Karpas-422 (cell line): ENCODE measurements around the gene ERBB2. TPM values are rescaled to one million over a fixed set of nuclear protein-coding genes. Genes with fewer than 3 reads are reported as not detected.
"Not testable (repeated sequence)": the region's sequence is repeated elsewhere in the genome, so short reads cannot be mapped to it uniquely, and the experiment has no call there.

Experiments used
- DNase-seq: peaks from one replicate; pipeline ENCODE4 v3.0.0-alpha.2; 2015
- H2AFZ ChIP-seq: fragments of 200-600 bp; sonication (generic); 2 replicates; pipeline ENCODE4 v1.6.1; 2014; ENCODE audit warnings: antibody characterized with exemption, low read length, mixed read lengths
- H3K27ac ChIP-seq: fragments of 200-600 bp; sonication (generic); 2 replicates; pipeline ENCODE4 v1.5.1; 2014; ENCODE audit warnings: mild to moderate bottlenecking, low read length, moderate library complexity
- H3K27me3 ChIP-seq: fragments of 200-600 bp; sonication (generic); 2 replicates; pipeline ENCODE4 v1.6.1; 2014; ENCODE audit warnings: low read length, mixed read lengths
- H3K36me3 ChIP-seq: fragments of 200-600 bp; sonication (generic); 2 replicates; pipeline ENCODE4 v1.6.1; 2014; ENCODE audit warnings: low read length, mixed read lengths; ENCODE audit not compliant: insufficient read depth
- H3K4me1 ChIP-seq: fragments of 200-600 bp; sonication (generic); 2 replicates; pipeline ENCODE4 v1.6.1; 2014; ENCODE audit warnings: mild to moderate bottlenecking, low read length, mixed read lengths
- H3K4me2 ChIP-seq: fragments of 200-600 bp; sonication (generic); 2 replicates; pipeline ENCODE4 v1.6.1; 2014; ENCODE audit warnings: low read length, low read depth, mild to moderate bottlenecking; ENCODE audit not compliant: poor library complexity, severe bottlenecking
- H3K4me3 ChIP-seq: fragments of 200-600 bp; sonication (generic); 2 replicates; pipeline ENCODE4 v1.5.1; 2014; ENCODE audit warnings: mild to moderate bottlenecking, antibody characterized with exemption, low read length, mixed read lengths
- H3K79me2 ChIP-seq: fragments of 200-600 bp; sonication (generic); 2 replicates; pipeline ENCODE4 v1.6.1; 2014; ENCODE audit warnings: mild to moderate bottlenecking, low read length, mixed read lengths
- H3K9ac ChIP-seq: fragments of 200-600 bp; sonication (generic); 2 replicates; pipeline ENCODE4 v1.6.0; 2014; ENCODE audit warnings: low read length
- H3K9me2 ChIP-seq: fragments of 200-600 bp; sonication (generic), shearing (Covaris generic); replicated peaks from 2 replicates; pipeline ENCODE4 v1.6.0; 2014; ENCODE audit warnings: mild to moderate bottlenecking, low read length, moderate library complexity; ENCODE audit not compliant: insufficient read depth
- H3K9me3 ChIP-seq: fragments of 300-700, 200-600 bp; sonication (generic); 2 replicates; pipeline ENCODE4 v1.6.1; 2014; ENCODE audit warnings: low read length, mixed read lengths
- H4K20me1 ChIP-seq: fragments of 200-600 bp; sonication (generic); 2 replicates; pipeline ENCODE4 v1.6.1; 2014; ENCODE audit warnings: mild to moderate bottlenecking, antibody characterized with exemption, low read length, low read depth; ENCODE audit not compliant: insufficient read depth
- total RNA-seq: library from RNA; depleted of rRNA; stranded (reverse); fragments of >200 nt; shearing (Covaris generic); gene quantifications from 2 replicates; pipeline ENCODE4 v1.2.3, GENCODE V29; 2014; ENCODE audit warnings: low replicate concordance

Gene ERBB2
- total RNA-seq, 1 experiment from 2014 or later, result 7.3 TPM

DNA sequence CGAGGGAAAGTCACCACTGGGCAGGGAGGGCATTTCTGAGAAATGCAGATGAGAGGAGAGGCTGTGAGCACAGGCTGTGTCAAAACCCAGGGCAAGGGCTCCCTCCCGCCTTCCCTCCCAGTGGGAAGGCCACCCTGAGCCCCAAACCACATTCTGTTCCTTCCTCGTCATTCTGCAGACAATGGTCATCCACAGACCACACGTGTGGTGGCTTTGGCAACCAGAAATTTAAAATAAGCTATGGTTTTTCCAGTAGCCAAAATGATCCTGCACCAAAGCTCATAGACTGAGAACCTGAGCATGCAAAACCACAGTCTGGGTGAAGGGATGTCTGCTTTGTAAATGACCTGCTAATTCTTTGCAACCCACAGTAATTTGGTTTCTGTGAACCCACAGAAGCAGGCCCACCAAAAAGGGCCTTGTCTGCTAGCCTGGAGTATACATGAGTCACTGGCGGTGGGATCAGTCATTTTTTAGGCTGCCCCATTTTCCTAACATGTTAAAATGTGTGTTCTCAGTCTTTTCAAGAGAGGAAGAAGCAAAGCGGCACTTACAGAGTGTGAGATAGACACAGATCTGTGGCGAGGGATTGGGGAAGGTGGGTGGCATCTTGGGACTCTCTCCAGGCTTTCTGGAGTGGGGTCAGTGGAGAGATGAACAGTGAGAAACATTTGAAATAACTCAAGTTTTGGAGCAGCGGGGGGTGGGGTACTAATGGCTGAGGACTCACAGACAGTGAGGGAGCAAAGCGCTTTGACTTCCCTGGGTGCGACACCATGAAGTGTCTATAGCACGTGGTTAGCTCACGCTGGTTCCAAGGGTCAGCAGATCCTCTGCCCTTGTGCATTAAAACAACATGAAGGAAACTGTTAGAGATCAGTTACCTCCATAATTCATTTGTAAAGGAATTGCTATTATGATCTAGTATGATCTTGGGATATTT is 58.3 kb downstream of the ERBB2 start:
- Histone ChIP-seq H3K4me1 (peaks cover 82% of the 10 kb centered on the region), H3K27me3 (no peaks in the 10 kb centered on the region), H3K9ac (peak overlapping the region; percentile 99), H3K36me3 (peaks cover 19% of the 10 kb centered on the region), H3K9me2 (no peaks in the 10 kb centered on the region), H2AFZ (no peak overlapping the region), H3K4me2 (peak overlapping the region; percentile 98), H3K79me2 (no peaks in the 10 kb centered on the region), H3K9me3 (no peaks in the 10 kb centered on the region), H4K20me1 (no peaks in the 10 kb centered on the region), H3K27ac (peak overlapping the region; percentile 100), H3K4me3 (peak overlapping the region; percentile 4; the same call in 1 of the 2 replicates)
- peak; percentile 90 for DNase-seq

DNA sequence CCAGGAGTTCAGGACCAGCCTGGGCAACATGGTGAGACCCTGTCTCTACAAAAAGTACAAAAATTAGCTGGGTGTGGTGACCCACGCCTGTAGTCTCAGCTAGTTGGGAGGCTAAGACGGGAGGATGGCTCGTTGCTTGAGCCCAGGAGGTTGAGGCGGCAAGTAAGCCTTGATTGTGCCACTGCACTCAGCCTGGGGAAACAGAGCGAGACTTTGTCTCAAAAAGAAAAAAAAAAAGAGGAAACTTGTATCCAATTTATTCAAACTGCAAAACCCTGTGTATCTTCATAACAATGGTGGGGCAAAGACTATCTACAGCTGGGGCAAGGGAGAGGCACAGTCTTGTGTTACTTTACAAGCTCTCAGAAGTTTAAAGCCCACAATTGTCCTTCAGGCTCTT is 59.3 kb downstream of the ERBB2 start:
- peak; percentile 81 for DNase-seq
- H3K9ac ChIP-seq, result peak overlapping the region; percentile 99

DNA sequence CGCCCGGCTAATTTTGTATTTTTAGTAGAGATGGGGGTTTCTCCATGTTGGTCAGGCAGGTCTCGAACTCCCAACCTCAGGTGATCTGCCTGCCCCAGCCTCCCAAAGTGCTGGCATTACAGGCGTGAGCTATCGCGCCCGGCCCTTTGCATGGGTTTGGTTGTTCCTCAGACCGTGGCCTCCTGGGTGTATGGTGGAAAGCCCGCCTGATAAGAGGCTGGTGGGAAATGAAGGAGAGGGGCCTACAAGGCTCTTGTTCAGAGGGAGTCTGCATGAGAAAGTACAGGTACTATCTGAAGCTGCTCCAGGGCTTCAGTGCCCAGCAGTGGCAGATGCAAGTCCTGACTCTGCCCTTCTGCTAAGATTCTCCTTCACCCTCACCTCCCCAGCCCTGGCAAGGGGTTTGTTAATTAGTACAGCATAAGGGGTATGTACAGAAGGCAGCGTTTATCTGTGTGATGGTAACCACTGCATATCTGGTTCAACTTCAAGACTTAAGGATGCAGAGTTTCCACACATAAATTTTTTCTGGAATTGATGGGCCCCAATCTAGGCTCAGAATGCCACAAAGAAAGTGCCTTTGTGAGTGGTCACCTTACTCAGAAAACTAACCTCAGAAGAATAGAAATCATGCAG is 62.1 kb downstream of the ERBB2 start:
- no peaks in the 10 kb centered on the region for H4K20me1 ChIP-seq
- H3K9ac ChIP-seq, result no peak overlapping the region
- H3K4me2 ChIP-seq, result no peak overlapping the region
- no peaks in the 10 kb centered on the region for H3K27me3 ChIP-seq
- H3K36me3 ChIP-seq, result peaks cover 52% of the 10 kb centered on the region
- H3K9me2 ChIP-seq, result no peaks in the 10 kb centered on the region
- H3K27ac ChIP-seq, result peak overlapping the region; percentile 79
- no peak overlapping the region for H2AFZ ChIP-seq
- no peak overlapping the region for H3K4me3 ChIP-seq
- DNase-seq, result no peak
- H3K79me2 ChIP-seq, result peaks cover 26% of the 10 kb centered on the region
- peaks cover 73% of the 10 kb centered on the region for H3K4me1 ChIP-seq
- no peaks in the 10 kb centered on the region for H3K9me3 ChIP-seq

More for the DNA sequence above, 59.3 kb downstream of the ERBB2 start:
- Histone ChIP-seq H3K9me3 (no peaks in the 10 kb centered on the region), H3K9me2 (no peaks in the 10 kb centered on the region), H2AFZ (no peak overlapping the region), H3K79me2 (no peaks in the 10 kb centered on the region), H3K27ac (peak overlapping the region; percentile 100), H3K36me3 (peaks cover 24% of the 10 kb centered on the region), H4K20me1 (no peaks in the 10 kb centered on the region), H3K4me2 (peak overlapping the region; percentile 98), H3K27me3 (no peaks in the 10 kb centered on the region), H3K4me1 (peaks cover 73% of the 10 kb centered on the region), H3K4me3 (0 out of 2 replicates have a peak overlapping the region, but pooled peaks have one; percentile 4)

DNA sequence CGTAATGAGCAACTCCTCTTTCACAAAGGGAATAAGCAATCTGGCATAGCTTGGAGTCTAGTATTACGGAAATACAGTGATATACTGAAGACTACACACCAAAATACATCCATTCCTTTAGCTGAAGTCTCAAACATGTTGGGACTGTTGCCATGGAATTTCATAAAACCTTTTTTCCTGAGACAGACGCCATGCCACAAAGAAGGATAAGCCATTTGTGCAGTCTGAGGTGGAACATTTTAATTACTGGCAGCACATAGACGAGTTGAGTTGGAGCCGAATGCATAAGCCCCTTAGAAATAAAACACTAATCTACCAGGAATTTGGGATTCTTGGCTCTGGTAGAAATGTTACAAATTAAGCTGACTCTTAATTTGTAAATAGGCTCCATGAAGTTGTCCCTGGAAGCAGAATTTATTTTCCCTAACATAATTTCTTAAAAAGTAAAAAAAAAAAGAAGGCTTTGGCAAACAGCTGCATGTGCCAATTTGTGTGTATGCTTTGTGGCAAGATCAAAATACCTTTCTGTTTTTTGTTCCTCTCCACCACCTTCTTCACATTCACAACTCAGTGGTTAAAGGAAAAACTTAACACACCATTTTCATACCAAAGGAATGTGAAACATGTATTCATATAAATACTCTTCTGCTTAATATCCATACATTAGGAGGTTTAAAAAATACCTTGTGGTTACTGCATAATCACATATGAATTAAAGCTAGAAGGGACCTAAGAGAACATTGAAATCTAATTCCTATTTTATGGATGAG is 63.4 kb downstream of the ERBB2 start:
- Histone ChIP-seq H3K9me3 (no peaks in the 10 kb centered on the region), H2AFZ (no peak overlapping the region), H3K27ac (peak overlapping the region; percentile 22), H3K36me3 (peaks cover 57% of the 10 kb centered on the region), H3K79me2 (peaks cover 36% of the 10 kb centered on the region), H3K27me3 (no peaks in the 10 kb centered on the region), H3K9me2 (no peaks in the 10 kb centered on the region), H4K20me1 (no peaks in the 10 kb centered on the region), H3K4me2 (no peak overlapping the region), H3K4me1 (peaks cover 71% of the 10 kb centered on the region), H3K9ac (no peak overlapping the region), H3K4me3 (no peak overlapping the region)
- DNase-seq, result no peak

DNA sequence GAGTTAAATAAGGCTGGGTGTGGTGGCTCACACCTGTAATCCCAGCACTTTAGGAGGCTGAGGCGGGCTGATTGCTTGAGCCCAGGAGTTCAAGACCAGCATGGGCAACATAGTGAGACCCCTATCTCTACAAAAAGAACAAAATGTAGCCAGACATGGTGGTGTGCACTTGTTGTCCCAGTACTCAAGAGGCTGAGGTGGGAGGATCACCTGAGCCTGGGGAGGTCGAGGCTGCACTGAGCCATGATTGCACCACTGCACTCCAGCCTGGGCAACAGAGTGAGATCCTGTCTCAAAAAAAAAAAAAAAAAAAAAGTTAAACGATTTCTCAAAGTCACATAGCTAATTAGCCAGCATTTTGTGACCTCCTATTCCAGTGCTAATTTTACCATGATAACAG is 64.3 kb downstream of the ERBB2 start:
- not testable (repeated sequence) for H3K9ac ChIP-seq, H3K9me3 ChIP-seq, H3K4me3 ChIP-seq, H3K27me3 ChIP-seq, H3K9me2 ChIP-seq, H2AFZ ChIP-seq, H3K27ac ChIP-seq, DNase-seq, H3K4me2 ChIP-seq, H4K20me1 ChIP-seq
- Histone ChIP-seq H3K79me2 (peaks cover 45% of the 10 kb centered on the region), H3K36me3 (peaks cover 66% of the 10 kb centered on the region), H3K4me1 (peaks cover 71% of the 10 kb centered on the region)

DNA sequence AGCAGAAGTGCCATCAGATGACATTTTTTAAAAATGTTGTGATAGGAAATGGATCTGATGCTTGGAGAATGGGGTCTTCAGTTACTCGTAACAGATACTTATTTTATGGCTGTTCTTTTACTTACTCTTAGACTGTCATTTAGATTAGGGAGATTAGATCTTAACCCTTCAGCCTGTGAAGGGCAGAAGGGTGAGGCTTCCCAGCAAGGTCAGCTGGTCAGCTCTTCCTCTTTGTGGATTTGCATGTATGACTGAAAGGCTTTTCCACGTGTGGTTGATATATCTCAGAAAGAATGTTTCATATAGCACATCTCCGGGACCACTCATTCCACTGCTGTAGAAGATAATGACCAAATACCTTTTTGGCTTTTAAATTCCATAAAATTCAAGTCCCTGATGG is 65.3 kb downstream of the ERBB2 start:
- Histone ChIP-seq H3K4me2 (no peak overlapping the region), H3K27me3 (no peaks in the 10 kb centered on the region), H2AFZ (no peak overlapping the region), H3K79me2 (peaks cover 55% of the 10 kb centered on the region), H3K4me1 (peaks cover 72% of the 10 kb centered on the region), H3K9me3 (no peaks in the 10 kb centered on the region), H3K36me3 (peaks cover 72% of the 10 kb centered on the region), H4K20me1 (no peaks in the 10 kb centered on the region), H3K27ac (peak overlapping the region; percentile 65), H3K9ac (no peak overlapping the region), H3K4me3 (no peak overlapping the region), H3K9me2 (no peaks in the 10 kb centered on the region)
- no peak for DNase-seq

- H3K4me2 ChIP-seq, result no peak overlapping the region
- no peak overlapping the region for H3K4me3 ChIP-seq
- H3K9me3 ChIP-seq, result no peaks in the 10 kb centered on the region
- peaks cover 69% of the 10 kb centered on the region for H3K36me3 ChIP-seq
- H3K27me3 ChIP-seq, result no peaks in the 10 kb centered on the region
- peaks cover 73% of the 10 kb centered on the region for H3K4me1 ChIP-seq
- peak overlapping the region; percentile 65 for H3K27ac ChIP-seq
- no peak overlapping the region for H3K9ac ChIP-seq
- H4K20me1 ChIP-seq, result no peaks in the 10 kb centered on the region
- H3K9me2 ChIP-seq, result no peaks in the 10 kb centered on the region
- H2AFZ ChIP-seq, result no peak overlapping the region
- H3K79me2 ChIP-seq, result peaks cover 60% of the 10 kb centered on the region
- DNase-seq, result no peak
Measured at GRCh38 chr17:39765766-39766165, 65.9 kb downstream of the ERBB2 start.
